ENCODE measurements around the gene PPP2R2C. TPM values are rescaled to one million over a fixed set of nuclear protein-coding genes. Genes with fewer than 3 reads are reported as not detected.

PPP2R2C gene
- polyA plus RNA-seq, 1 donor (not counting 4 experiments of a cell fraction or from before 2014, with no cell fraction given): 12.3 TPM

DNA sequence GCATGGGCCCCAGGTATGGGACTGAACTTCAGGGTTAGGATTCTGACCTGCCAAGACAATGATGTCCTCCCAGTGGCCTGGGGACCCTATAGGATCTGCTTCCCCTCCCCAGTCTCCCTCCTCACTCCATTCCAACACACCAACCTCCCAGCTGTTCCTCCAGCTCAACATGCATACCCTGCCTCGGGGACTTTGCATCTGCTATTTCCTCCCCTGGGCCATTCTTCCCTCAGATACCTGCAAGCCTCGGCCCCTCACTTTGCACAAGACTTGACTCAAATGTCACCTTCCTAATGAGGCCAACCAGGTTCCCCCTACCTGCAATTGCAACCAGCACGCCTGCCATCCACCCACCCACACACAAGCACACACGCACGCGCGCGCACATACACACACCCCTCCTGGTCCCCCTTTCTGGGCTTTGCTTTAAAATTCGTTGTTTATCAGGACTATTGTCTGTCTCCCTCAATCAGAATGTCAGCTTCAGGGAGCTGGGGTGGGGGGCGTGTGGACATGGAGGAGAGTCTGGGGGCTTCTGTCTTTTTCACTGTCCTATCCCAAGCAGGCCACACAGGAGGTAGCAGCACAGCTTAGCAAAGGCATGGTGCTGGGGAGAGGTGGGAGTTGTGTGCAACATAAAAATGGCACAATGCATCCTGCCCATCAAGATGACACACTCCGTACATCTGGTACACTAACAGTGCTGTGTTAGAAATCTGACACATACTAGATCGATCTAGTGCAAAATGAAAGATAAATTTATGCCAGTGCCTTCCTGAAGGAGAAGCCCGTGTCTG, 20.6 kb upstream of the PPP2R2C start:
- H3K27me3 ChIP-seq (ENCODE audit: control insufficient read depth, extremely low read depth, insufficient read depth, low read length): peaks cover 3% of the 10 kb centered on the region
- no peaks in the 10 kb centered on the region for H4K20me1 ChIP-seq (ENCODE audit: control insufficient read depth, extremely low read depth, insufficient read depth, low read length)
- no peaks in the 10 kb centered on the region for H3K36me3 ChIP-seq (ENCODE audit: control insufficient read depth in 2 of 2, extremely low read depth in 1 of 2, insufficient read depth in 2 of 2, low read length in 2 of 2)
- H3K4me1 ChIP-seq (ENCODE audit: control insufficient read depth, extremely low read depth, insufficient read depth, low read length): peaks cover 12% of the 10 kb centered on the region
- no peaks in the 10 kb centered on the region for H3K9me3 ChIP-seq (ENCODE audit: control insufficient read depth, low read depth, low read length)
- no peak overlapping the region for H2AFZ ChIP-seq (ENCODE audit: control insufficient read depth, low read length)
- H3K79me2 ChIP-seq (ENCODE audit: control insufficient read depth, insufficient read depth, low read length): no peaks in the 10 kb centered on the region
- H3K4me2 ChIP-seq (ENCODE audit: control insufficient read depth, extremely low read depth, insufficient read depth, low read depth, low read length): peak overlapping the region; percentile 72
- FAIRE-seq (no peak), DNase-seq (ENCODE audit: low read depth, low spot score) (no peak)
- no peak overlapping the region for H3K4me3 ChIP-seq (ENCODE audit: control insufficient read depth in 2 of 3, extremely low read depth in 1 of 3, insufficient read depth in 2 of 3, low read depth in 1 of 3, low read length in 3 of 3)
- TF ChIP-seq EZH2 (IDR thresholded peaks at IDR 0.05; ENCODE audit: low read length): no peak
- TF ChIP-seq, protein P1, sequence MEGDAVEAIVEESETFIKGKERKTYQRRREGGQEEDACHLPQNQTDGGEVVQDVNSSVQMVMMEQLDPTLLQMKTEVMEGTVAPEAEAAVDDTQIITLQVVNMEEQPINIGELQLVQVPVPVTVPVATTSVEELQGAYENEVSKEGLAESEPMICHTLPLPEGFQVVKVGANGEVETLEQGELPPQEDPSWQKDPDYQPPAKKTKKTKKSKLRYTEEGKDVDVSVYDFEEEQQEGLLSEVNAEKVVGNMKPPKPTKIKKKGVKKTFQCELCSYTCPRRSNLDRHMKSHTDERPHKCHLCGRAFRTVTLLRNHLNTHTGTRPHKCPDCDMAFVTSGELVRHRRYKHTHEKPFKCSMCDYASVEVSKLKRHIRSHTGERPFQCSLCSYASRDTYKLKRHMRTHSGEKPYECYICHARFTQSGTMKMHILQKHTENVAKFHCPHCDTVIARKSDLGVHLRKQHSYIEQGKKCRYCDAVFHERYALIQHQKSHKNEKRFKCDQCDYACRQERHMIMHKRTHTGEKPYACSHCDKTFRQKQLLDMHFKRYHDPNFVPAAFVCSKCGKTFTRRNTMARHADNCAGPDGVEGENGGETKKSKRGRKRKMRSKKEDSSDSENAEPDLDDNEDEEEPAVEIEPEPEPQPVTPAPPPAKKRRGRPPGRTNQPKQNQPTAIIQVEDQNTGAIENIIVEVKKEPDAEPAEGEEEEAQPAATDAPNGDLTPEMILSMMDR (optimal IDR thresholded peaks at IDR 0.05 in 1 of 3, IDR thresholded peaks at IDR 0.05 in 1 of 3, conservative IDR thresholded peaks at IDR 0.05 in 1 of 3; ENCODE audit: extremely low read depth in 1 of 3, insufficient read depth in 2 of 3, low read length in 3 of 3): no peak
- peak overlapping the region; percentile 11 for H3K9ac ChIP-seq (ENCODE audit: control insufficient read depth, extremely low read depth, insufficient read depth, low read length)
- no peak overlapping the region for H3K27ac ChIP-seq (ENCODE audit: control insufficient read depth, insufficient read depth, low read length)
- H3K9me1 ChIP-seq (ENCODE audit: control insufficient read depth, extremely low read depth, insufficient read depth, low read length): no peaks in the 10 kb centered on the region
- dilution Hi-C loops (cut with MboI; ENCODE audit: extremely low pct_ligation_motif_present, low sequenced_read_pairs): no loop called here

DNA sequence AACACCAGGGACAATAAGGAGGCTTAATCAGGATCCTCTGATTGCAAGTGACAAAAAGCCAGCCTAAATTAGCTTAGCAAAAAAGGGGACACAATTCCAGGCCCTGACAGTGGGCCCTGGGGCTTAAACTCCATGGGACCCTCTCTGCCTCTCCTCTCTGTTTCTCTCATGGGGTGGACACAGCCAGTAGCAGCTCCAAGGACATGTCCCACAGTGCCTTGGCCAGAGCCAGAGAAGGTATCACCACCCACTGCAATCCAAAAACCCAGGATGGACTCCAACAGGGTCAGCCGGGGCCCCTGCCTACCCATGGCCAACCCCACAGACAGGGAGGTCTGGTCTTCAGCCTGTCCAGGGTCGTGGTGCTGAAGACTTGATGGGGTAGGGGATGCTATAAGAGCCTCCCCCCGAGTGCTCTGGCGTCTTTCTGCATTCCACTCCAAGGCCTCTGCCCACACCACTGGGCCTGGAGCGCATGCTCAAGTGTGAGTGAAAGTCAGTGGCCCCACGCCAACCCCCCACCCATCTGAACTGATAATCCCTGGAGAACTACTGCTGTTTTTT, 19.7 kb upstream of the PPP2R2C start:
- no peak overlapping the region for H2AFZ ChIP-seq (ENCODE audit: control insufficient read depth, low read length)

More for the DNA sequence above, 19.7 kb upstream of the PPP2R2C start:
- peaks cover 12% of the 10 kb centered on the region for H3K4me1 ChIP-seq (ENCODE audit: control insufficient read depth, extremely low read depth, insufficient read depth, low read length)
- H3K4me2 ChIP-seq (ENCODE audit: control insufficient read depth, extremely low read depth, insufficient read depth, low read depth, low read length): no peak overlapping the region
- no peaks in the 10 kb centered on the region for H4K20me1 ChIP-seq (ENCODE audit: control insufficient read depth, extremely low read depth, insufficient read depth, low read length)
- dilution Hi-C loops (cut with MboI; ENCODE audit: extremely low pct_ligation_motif_present, low sequenced_read_pairs): no loop called here
- no peaks in the 10 kb centered on the region for H3K9me3 ChIP-seq (ENCODE audit: control insufficient read depth, low read depth, low read length)
- FAIRE-seq (no peak), DNase-seq (ENCODE audit: low read depth, low spot score) (no peak)
- no peaks in the 10 kb centered on the region for H3K36me3 ChIP-seq (ENCODE audit: control insufficient read depth in 2 of 2, extremely low read depth in 1 of 2, insufficient read depth in 2 of 2, low read length in 2 of 2)
- H3K9me1 ChIP-seq (ENCODE audit: control insufficient read depth, extremely low read depth, insufficient read depth, low read length): no peaks in the 10 kb centered on the region
- H3K79me2 ChIP-seq (ENCODE audit: control insufficient read depth, insufficient read depth, low read length): no peaks in the 10 kb centered on the region
- H3K9ac ChIP-seq (ENCODE audit: control insufficient read depth, extremely low read depth, insufficient read depth, low read length): no peak overlapping the region
- H3K4me3 ChIP-seq (ENCODE audit: control insufficient read depth in 2 of 3, extremely low read depth in 1 of 3, insufficient read depth in 2 of 3, low read depth in 1 of 3, low read length in 3 of 3): no peak overlapping the region
- H3K27me3 ChIP-seq (ENCODE audit: control insufficient read depth, extremely low read depth, insufficient read depth, low read length): peaks cover 3% of the 10 kb centered on the region
- TF ChIP-seq, protein P1 (optimal IDR thresholded peaks at IDR 0.05 in 1 of 3, IDR thresholded peaks at IDR 0.05 in 1 of 3, conservative IDR thresholded peaks at IDR 0.05 in 1 of 3; ENCODE audit: extremely low read depth in 1 of 3, insufficient read depth in 2 of 3, low read length in 3 of 3): no peak
- TF ChIP-seq EZH2 (IDR thresholded peaks at IDR 0.05; ENCODE audit: low read length): no peak
- no peak overlapping the region for H3K27ac ChIP-seq (ENCODE audit: control insufficient read depth, insufficient read depth, low read length)
